ENCODE measurements around the gene SYNGR4.

GRCh38 chr19:48315712-48316111, 48.5 kb upstream of the SYNGR4 start:
- TF ChIP-seq POLR2AphosphoS5 (IDR thresholded peaks at IDR 0.05) (no peak), CTCF (IDR thresholded peaks at IDR 0.05) (no peak), EP300 (IDR thresholded peaks at IDR 0.05) (no peak)

Measured in upper lobe of left lung (tissue), 4 donors.